ENCODE measurements around the gene TMPRSS11D. TPM values are rescaled to one million over a fixed set of nuclear protein-coding genes. Genes with fewer than 3 reads are reported as not detected.

Gene TMPRSS11D
- total and polyA plus RNA-seq, 2 of the 8 experiments (the other 6 are each of a cell fraction or from before 2014, with no cell fraction given) = not detected

- Histone ChIP-seq H3K9ac (replicated peaks in 1 of 4; ENCODE audit: extremely low read depth in 1 of 4, low read depth in 3 of 4, low read length in 3 of 4) (no peak overlapping the region), H3K79me1 (ENCODE audit: low read depth, low read length) (no peaks in the 10 kb centered on the region), H3K4ac (replicated peaks; ENCODE audit: insufficient read length, low read depth, low read length) (no peak overlapping the region), H3K27ac (ENCODE audit: low read depth, low read length) (no peak overlapping the region), H2BK120ac (replicated peaks; ENCODE audit: low read depth, low read length) (no peak overlapping the region), H2BK15ac (ENCODE audit: low read length) (no peak overlapping the region), H3K23ac (ENCODE audit: insufficient read length) (no peak overlapping the region), H2AFZ (ENCODE audit: low read length) (no peak overlapping the region), H3K56ac (replicated peaks; ENCODE audit: insufficient read length, low read depth, low read length) (no peak overlapping the region), H3K4me2 (ENCODE audit: insufficient read depth in 1 of 2, low read depth in 2 of 2, low read length in 2 of 2) (no peak overlapping the region), H3K36me3 (ENCODE audit: control insufficient read depth in 2 of 4, insufficient read depth in 4 of 4, low read length in 3 of 4) (no peaks in the 10 kb centered on the region), H3K27me3 (replicated peaks in 1 of 4; ENCODE audit: control insufficient read depth in 3 of 4, extremely low read depth in 1 of 4, insufficient read depth in 3 of 4, low read length in 3 of 4) (no peaks in the 10 kb centered on the region), H3K4me1 (replicated peaks in 1 of 4; ENCODE audit: control insufficient read depth in 3 of 4, insufficient read depth in 4 of 4, low read length in 3 of 4) (peaks cover 0 to 8% (median 0%) of the 10 kb centered on the region in 4 experiments; a peak in 2 of 7 replicates), H4K5ac (ENCODE audit: insufficient read length, low read depth, low read length) (no peak overlapping the region), H2BK5ac (ENCODE audit: low read depth, low read length) (no peak overlapping the region), H2BK12ac (ENCODE audit: low read depth, low read length) (no peak overlapping the region), H3K9me3 (ENCODE audit: insufficient read depth in 2 of 2, low read depth in 1 of 2, low read length in 1 of 2) (no peaks in the 10 kb centered on the region), H2BK20ac (ENCODE audit: low read length) (no peak overlapping the region), H3K18ac (ENCODE audit: extremely low read depth, low read length) (no peak overlapping the region), H4K91ac (replicated peaks; ENCODE audit: insufficient read length, low read length) (no peak overlapping the region), H4K8ac (ENCODE audit: extremely low read depth, insufficient read depth, low read length) (no peak overlapping the region), H3K23me2 (ENCODE audit: low read depth, low read length) (no peaks in the 10 kb centered on the region), H2AK5ac (ENCODE audit: low read depth, low read length) (no peak overlapping the region), H3K79me2 (ENCODE audit: control insufficient read depth in 1 of 2, insufficient read depth in 2 of 2, low read length in 2 of 2) (no peaks in the 10 kb centered on the region), H4K20me1 (replicated peaks in 1 of 2; ENCODE audit: control insufficient read depth in 1 of 2, insufficient read depth in 2 of 2, low read length in 2 of 2) (no peaks in the 10 kb centered on the region), H3K4me3 (ENCODE audit: extremely low read depth in 1 of 4, insufficient read depth in 2 of 4, low read depth in 3 of 4, low read length in 4 of 4) (no peak overlapping the region), H3K14ac (ENCODE audit: insufficient read length) (no peak overlapping the region)
- ChIA-PET POLR2A (ENCODE audit: partially characterized antibody) (no interaction called here), CTCF (ENCODE audit: partially characterized antibody) (interaction anchor here (1.1 kb wide), 1 partner anchor 184 kb away, joined by 3 read pairs; no protein-coding TSS in a partner anchor)
- DNase-seq (ENCODE audit: low read depth in 1 of 2, low spot score in 2 of 2) (no peak), FAIRE-seq (no peak)
- WGBS, 2 experiments (ENCODE audit: extremely low coverage in 1 of 2, insufficient coverage in 1 of 2, insufficient read length in 1 of 2, insufficient replicate concordance in 2 of 2, low coverage in 1 of 2, low lambda C conversion rate in 2 of 2, missing lambda C conversion rate in 1 of 2) = 86% methylated on average over 5 of the region's 5 CpGs; no CpG with 5 or more reads in 1 of the 2 experiments
- TF ChIP-seq CHD1 (IDR thresholded peaks at IDR 0.05; ENCODE audit: low read depth, low read length) (no peak), YY1 (IDR thresholded peaks at IDR 0.05; ENCODE audit: low read depth, low read length) (no peak), EGR1 (IDR thresholded peaks at IDR 0.05; ENCODE audit: borderline replicate concordance, low read depth, low read length) (no peak)
Observed at GRCh38 chr4:67933038-67933437, 49.2 kb upstream of the TMPRSS11D start.
